ENCODE data around the gene KRT6B.
"Not testable (repeated sequence)": the region's sequence is repeated elsewhere in the genome, so short reads cannot be mapped to it uniquely, and the experiment has no call there.

Gene KRT6B

GRCh38 chr12:52452101-52452500 is at the start of gene KRT6B:
TSS of gene KRT6B (minus strand) at chr12:52452146. CDS start at chr12:52452078, 68 bp downstream.
- no peak for DNase-seq

GRCh38 chr12:52501490-52501889 is 49.5 kb upstream of the KRT6B start:
- DNase-seq = no peak

GRCh38 chr12:52500574-52500973 is 48.6 kb upstream of the KRT6B start:
- DNase-seq = not testable (repeated sequence)

- no peak for DNase-seq
Observed at GRCh38 chr12:52499806-52500560, 48.0 kb upstream of the KRT6B start.

GRCh38 chr12:52498946-52499345 is 47.0 kb upstream of the KRT6B start:
- DNase-seq = no peak

GRCh38 chr12:52497975-52498374 is 46.0 kb upstream of the KRT6B start:
- DNase-seq = no peak

GRCh38 chr12:52496590-52497071 is 44.7 kb upstream of the KRT6B start:
- DNase-seq = no peak

GRCh38 chr12:52496054-52496453 is 44.1 kb upstream of the KRT6B start:
- no peak for DNase-seq

- DNase-seq = peak in 1 of 2 experiments; percentile 25
Observed at GRCh38 chr12:52495389-52495788, 43.4 kb upstream of the KRT6B start.

- DNase-seq = no peak
Observed at GRCh38 chr12:52494518-52494917, 42.6 kb upstream of the KRT6B start.

- DNase-seq = no peak
Observed at GRCh38 chr12:52494100-52494499, 42.2 kb upstream of the KRT6B start.

GRCh38 chr12:52493172-52493571 is 41.2 kb upstream of the KRT6B start, which contains the start of gene KRT6A:
TSS of gene KRT6A (minus strand) at chr12:52493257. CDS start at chr12:52493188, 69 bp downstream.
- no peak for DNase-seq

- not testable (repeated sequence) for DNase-seq
Observed at GRCh38 chr12:52492405-52492804, 40.5 kb upstream of the KRT6B start.

- not testable (repeated sequence) for DNase-seq
Observed at GRCh38 chr12:52491495-52491894, 39.5 kb upstream of the KRT6B start.

GRCh38 chr12:52488736-52489135 is 36.8 kb upstream of the KRT6B start:
- no peak for DNase-seq

GRCh38 chr12:52487744-52488443 is 35.9 kb upstream of the KRT6B start:
- not testable (repeated sequence) for DNase-seq

- no peak for DNase-seq
Observed at GRCh38 chr12:52487211-52487610, 35.3 kb upstream of the KRT6B start.

GRCh38 chr12:52486166-52487105 is 34.5 kb upstream of the KRT6B start:
- DNase-seq = no peak

GRCh38 chr12:52480073-52480472 is 28.1 kb upstream of the KRT6B start:
- no peak for DNase-seq

- no peak for DNase-seq
Observed at GRCh38 chr12:52477651-52478050, 25.7 kb upstream of the KRT6B start.

GRCh38 chr12:52474212-52474611 is 22.3 kb upstream of the KRT6B start:
- DNase-seq = no peak

GRCh38 chr12:52473768-52474167 is 21.8 kb upstream of the KRT6B start, which contains the start of gene KRT6C:
TSS of gene KRT6C (minus strand) at chr12:52473805. CDS start at chr12:52473737, 68 bp downstream.
- no peak for DNase-seq

- DNase-seq = no peak
Observed at GRCh38 chr12:52469853-52470252, 17.9 kb upstream of the KRT6B start.

Data from NCI-H526 (cell line).